Measurements from ENCODE around the gene DDX31. TPM values are rescaled to one million over a fixed set of nuclear protein-coding genes. Genes with fewer than 3 reads are reported as not detected.

DDX31 gene
- polyA plus RNA-seq, 3 donors, result 15.6 to 17.4 (median 17.3) TPM

GRCh38 chr9:132674485-132674884, 4.7 kb upstream of the DDX31 start:
- no peak for DNase-seq (ENCODE audit: low read depth in 3 of 3, low spot score in 2 of 3)

GRCh38 chr9:132673355-132673754, 3.6 kb upstream of the DDX31 start:
- DNase-seq (ENCODE audit: low read depth in 3 of 3, low spot score in 2 of 3), result no peak

GRCh38 chr9:132672413-132672690, 2.6 kb upstream of the DDX31 start:
- DNase-seq (ENCODE audit: low read depth in 3 of 3, low spot score in 2 of 3), result no peak

GRCh38 chr9:132671620-132672412, 2.0 kb upstream of the DDX31 start:
- DNase-seq (ENCODE audit: low read depth in 3 of 3, low spot score in 2 of 3), result no peak

GRCh38 chr9:132670457-132671391, 941 bp upstream of the DDX31 start, which contains the start of gene GTF3C4:
TSS of gene GTF3C4 (plus strand) at chr9:132670464. CDS start at chr9:132670599, 135 bp downstream.
- DNase-seq (ENCODE audit: low read depth in 3 of 3, low spot score in 2 of 3), result no peak

- no peak for DNase-seq (ENCODE audit: low read depth in 3 of 3, low spot score in 2 of 3)
Measured at GRCh38 chr9:132669319-132669697, 475 bp downstream of the DDX31 start.

- DNase-seq (ENCODE audit: low read depth in 3 of 3, low spot score in 2 of 3), result no peak
Measured at GRCh38 chr9:132663851-132664250, 5.9 kb downstream of the DDX31 start.

GRCh38 chr9:132663117-132663516, 6.7 kb downstream of the DDX31 start:
- no peak for DNase-seq (ENCODE audit: low read depth in 3 of 3, low spot score in 2 of 3)

GRCh38 chr9:132662152-132662945, 7.4 kb downstream of the DDX31 start:
- DNase-seq (ENCODE audit: low read depth in 3 of 3, low spot score in 2 of 3), result no peak

GRCh38 chr9:132656299-132656698, 13.5 kb downstream of the DDX31 start:
- DNase-seq (ENCODE audit: low read depth in 3 of 3, low spot score in 2 of 3), result no peak

- no peak for DNase-seq (ENCODE audit: low read depth in 3 of 3, low spot score in 2 of 3)
Measured at GRCh38 chr9:132651259-132651658, 18.5 kb downstream of the DDX31 start.

- DNase-seq (ENCODE audit: low read depth in 3 of 3, low spot score in 2 of 3), result no peak
Measured at GRCh38 chr9:132648685-132649084, 21.1 kb downstream of the DDX31 start.

- no peak for DNase-seq (ENCODE audit: low read depth in 3 of 3, low spot score in 2 of 3)
Measured at GRCh38 chr9:132648283-132648682, 21.5 kb downstream of the DDX31 start.

GRCh38 chr9:132647806-132648205, 22.0 kb downstream of the DDX31 start:
- no peak for DNase-seq (ENCODE audit: low read depth in 3 of 3, low spot score in 2 of 3)

GRCh38 chr9:132647355-132647754, 22.4 kb downstream of the DDX31 start:
- DNase-seq (ENCODE audit: low read depth in 3 of 3, low spot score in 2 of 3), result no peak

- no peak for DNase-seq (ENCODE audit: low read depth in 3 of 3, low spot score in 2 of 3)
Measured at GRCh38 chr9:132646726-132647125, 23.1 kb downstream of the DDX31 start.

- no peak for DNase-seq (ENCODE audit: low read depth in 3 of 3, low spot score in 2 of 3)
Measured at GRCh38 chr9:132645711-132646110, 24.1 kb downstream of the DDX31 start.

- DNase-seq (ENCODE audit: low read depth in 3 of 3, low spot score in 2 of 3), result no peak
Measured at GRCh38 chr9:132645306-132645705, 24.5 kb downstream of the DDX31 start.

- no peak for DNase-seq (ENCODE audit: low read depth in 3 of 3, low spot score in 2 of 3)
Measured at GRCh38 chr9:132644251-132644650, 25.5 kb downstream of the DDX31 start.

GRCh38 chr9:132641216-132641615, 28.6 kb downstream of the DDX31 start:
- no peak for DNase-seq (ENCODE audit: low read depth in 3 of 3, low spot score in 2 of 3)

GRCh38 chr9:132639322-132639721, 30.5 kb downstream of the DDX31 start:
- DNase-seq (ENCODE audit: low read depth in 3 of 3, low spot score in 2 of 3), result no peak
